Breast epithelium (tissue), 3 donors: ENCODE results near the gene LAMC2.

Experiments
- POLR2A ChIP-seq: fragments of 450-650 bp; IDR thresholded peaks from one replicate; pipeline ENCODE4 v1.6.1; 2016; ENCODE audit warnings: antibody characterized with exemption, mild to moderate bottlenecking, moderate library complexity
- TF ChIP-seq, protein P1 (sequence below), 3 donors: fragments of 450-650 bp; IDR thresholded peaks; one replicate each; pipeline ENCODE4 v1.5.1; 2016 to 2017; ENCODE audit warnings: antibody characterized with exemption in 3 of 3, mild to moderate bottlenecking in 3 of 3, moderate library complexity in 3 of 3

- TF ChIP-seq, protein P1, sequence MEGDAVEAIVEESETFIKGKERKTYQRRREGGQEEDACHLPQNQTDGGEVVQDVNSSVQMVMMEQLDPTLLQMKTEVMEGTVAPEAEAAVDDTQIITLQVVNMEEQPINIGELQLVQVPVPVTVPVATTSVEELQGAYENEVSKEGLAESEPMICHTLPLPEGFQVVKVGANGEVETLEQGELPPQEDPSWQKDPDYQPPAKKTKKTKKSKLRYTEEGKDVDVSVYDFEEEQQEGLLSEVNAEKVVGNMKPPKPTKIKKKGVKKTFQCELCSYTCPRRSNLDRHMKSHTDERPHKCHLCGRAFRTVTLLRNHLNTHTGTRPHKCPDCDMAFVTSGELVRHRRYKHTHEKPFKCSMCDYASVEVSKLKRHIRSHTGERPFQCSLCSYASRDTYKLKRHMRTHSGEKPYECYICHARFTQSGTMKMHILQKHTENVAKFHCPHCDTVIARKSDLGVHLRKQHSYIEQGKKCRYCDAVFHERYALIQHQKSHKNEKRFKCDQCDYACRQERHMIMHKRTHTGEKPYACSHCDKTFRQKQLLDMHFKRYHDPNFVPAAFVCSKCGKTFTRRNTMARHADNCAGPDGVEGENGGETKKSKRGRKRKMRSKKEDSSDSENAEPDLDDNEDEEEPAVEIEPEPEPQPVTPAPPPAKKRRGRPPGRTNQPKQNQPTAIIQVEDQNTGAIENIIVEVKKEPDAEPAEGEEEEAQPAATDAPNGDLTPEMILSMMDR (IDR thresholded peaks at IDR 0.05) = no peak
- TF ChIP-seq POLR2A = no peak
Observed at GRCh38 chr1:183209533-183210158, 23.6 kb downstream of the LAMC2 start.
